Parathyroid adenoma (tissue), 2 donors: ENCODE measurements around the gene NDUFS5.
"Not testable (repeated sequence)": the region's sequence is repeated elsewhere in the genome, so short reads cannot be mapped to it uniquely, and the experiment has no call there.

Source experiments
- H2AFZ ChIP-seq: fragments of 300-600 bp; sonication (generic); one replicate; pipeline ENCODE4 v1.7.0; 2017; ENCODE audit warnings: antibody characterized with exemption, mild to moderate bottlenecking
- H3K27ac ChIP-seq: fragments of 300-600 bp; sonication (generic); one replicate; pipeline ENCODE4 v1.7.0; 2017
- H3K27me3 ChIP-seq: fragments of 300-600 bp; sonication (generic); one replicate; pipeline ENCODE4 v1.7.0; 2017; ENCODE audit warnings: low read length; ENCODE audit not compliant: control insufficient read depth, insufficient read depth
- H3K36me3 ChIP-seq: fragments of 300-600 bp; sonication (generic); one replicate; pipeline ENCODE4 v1.7.0; 2017; ENCODE audit warnings: low read length; ENCODE audit not compliant: control insufficient read depth, insufficient read depth
- H3K4me1 ChIP-seq: fragments of 300-600 bp; sonication (generic); one replicate; pipeline ENCODE4 v1.7.0; 2017; ENCODE audit warnings: control low read depth
- H3K4me2 ChIP-seq: fragments of 300-600 bp; sonication (generic); one replicate; pipeline ENCODE4 v1.7.0; 2017; ENCODE audit warnings: low read length
- H3K4me3 ChIP-seq: fragments of 300-600 bp; sonication (generic); one replicate; pipeline ENCODE4 v1.7.0; 2017; ENCODE audit warnings: low read depth, low read length
- H3K79me2 ChIP-seq: fragments of 300-600 bp; sonication (generic); one replicate; pipeline ENCODE4 v1.7.0; 2017; ENCODE audit warnings: control low read depth
- H3K9ac ChIP-seq: fragments of 300-600 bp; sonication (generic); one replicate; pipeline ENCODE4 v1.7.0; 2017; ENCODE audit warnings: mild to moderate bottlenecking
- H3K9me3 ChIP-seq: fragments of 300-600 bp; sonication (generic); one replicate; pipeline ENCODE4 v1.7.0; 2017; ENCODE audit warnings: low read length; ENCODE audit not compliant: control insufficient read depth
- CTCF ChIP-seq: fragments of 300-600 bp; sonication (generic); IDR thresholded peaks from one replicate; pipeline ENCODE4 v1.7.0; 2017; ENCODE audit warnings: antibody characterized with exemption, mild to moderate bottlenecking
- donor health status: primary hyperparathyroidism.

Gene NDUFS5

GRCh38 chr1:39017266-39017665, 8.9 kb upstream of the NDUFS5 start:
- Histone ChIP-seq H3K79me2 (no peaks in the 10 kb centered on the region), H3K27ac (no peak overlapping the region), H3K4me1 (no peaks in the 10 kb centered on the region), H3K27me3 (no peaks in the 10 kb centered on the region), H3K36me3 (no peaks in the 10 kb centered on the region), H3K4me3 (no peak overlapping the region), H3K4me2 (no peak overlapping the region), H3K9me3 (no peaks in the 10 kb centered on the region), H3K9ac (no peak overlapping the region), H2AFZ (no peak overlapping the region)
- TF ChIP-seq CTCF, result no peak

DNA sequence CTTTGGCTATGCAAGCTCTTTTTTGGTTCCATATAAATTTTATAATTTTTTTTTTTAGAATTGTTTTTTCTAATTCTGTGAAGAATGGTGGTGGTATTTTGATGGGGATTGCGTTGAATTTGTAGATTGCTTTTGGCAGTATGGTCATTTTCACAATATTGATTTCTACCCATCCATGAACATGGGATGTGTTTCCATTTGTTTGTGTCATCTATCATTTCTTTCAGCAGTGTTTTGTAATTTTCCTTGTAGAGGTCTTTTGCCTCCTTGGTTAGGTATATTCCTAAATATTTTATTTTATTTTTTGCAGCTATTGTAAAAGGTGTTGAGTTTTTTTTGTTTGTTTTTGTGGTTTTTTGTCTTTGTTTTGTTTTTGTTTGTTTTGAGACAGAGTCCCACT, 5.7 kb upstream of the NDUFS5 start:
- H3K36me3 ChIP-seq, H3K27me3 ChIP-seq, H3K9me3 ChIP-seq, H3K4me1 ChIP-seq, H3K4me3 ChIP-seq, H3K9ac ChIP-seq, H3K4me2 ChIP-seq, H2AFZ ChIP-seq, H3K79me2 ChIP-seq, H3K27ac ChIP-seq: not testable (repeated sequence)

DNA sequence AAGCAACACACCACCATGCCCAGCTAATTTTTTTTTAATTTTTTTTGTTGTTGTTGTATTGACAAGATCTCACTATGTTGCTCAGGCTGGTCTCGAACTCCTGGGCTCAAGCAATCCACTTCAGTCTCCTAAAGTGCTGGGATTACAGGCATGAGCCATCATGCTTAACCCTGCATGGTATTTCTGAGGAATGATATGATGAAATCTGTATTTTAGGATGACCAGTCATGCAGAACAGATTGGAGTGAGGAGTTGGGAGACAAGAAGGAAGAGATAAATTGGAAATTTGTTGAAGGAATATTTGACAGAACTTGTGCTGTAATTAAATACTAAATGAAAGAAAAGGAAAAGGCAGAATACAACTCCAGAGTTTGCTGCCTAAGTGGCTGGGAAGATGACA, 4.7 kb upstream of the NDUFS5 start:
- TF ChIP-seq CTCF, result no peak
- H3K4me3 ChIP-seq, result no peak overlapping the region
- H3K27ac ChIP-seq, result no peak overlapping the region
- no peak overlapping the region for H3K9ac ChIP-seq
- no peaks in the 10 kb centered on the region for H3K9me3 ChIP-seq
- no peaks in the 10 kb centered on the region for H3K27me3 ChIP-seq
- no peaks in the 10 kb centered on the region for H3K36me3 ChIP-seq
- H3K4me1 ChIP-seq, result no peaks in the 10 kb centered on the region
- H3K4me2 ChIP-seq, result no peak overlapping the region
- H2AFZ ChIP-seq, result no peak overlapping the region
- H3K79me2 ChIP-seq, result no peaks in the 10 kb centered on the region

- TF ChIP-seq CTCF, result no peak
Observed at GRCh38 chr1:39023140-39023539, 3.0 kb upstream of the NDUFS5 start.

DNA sequence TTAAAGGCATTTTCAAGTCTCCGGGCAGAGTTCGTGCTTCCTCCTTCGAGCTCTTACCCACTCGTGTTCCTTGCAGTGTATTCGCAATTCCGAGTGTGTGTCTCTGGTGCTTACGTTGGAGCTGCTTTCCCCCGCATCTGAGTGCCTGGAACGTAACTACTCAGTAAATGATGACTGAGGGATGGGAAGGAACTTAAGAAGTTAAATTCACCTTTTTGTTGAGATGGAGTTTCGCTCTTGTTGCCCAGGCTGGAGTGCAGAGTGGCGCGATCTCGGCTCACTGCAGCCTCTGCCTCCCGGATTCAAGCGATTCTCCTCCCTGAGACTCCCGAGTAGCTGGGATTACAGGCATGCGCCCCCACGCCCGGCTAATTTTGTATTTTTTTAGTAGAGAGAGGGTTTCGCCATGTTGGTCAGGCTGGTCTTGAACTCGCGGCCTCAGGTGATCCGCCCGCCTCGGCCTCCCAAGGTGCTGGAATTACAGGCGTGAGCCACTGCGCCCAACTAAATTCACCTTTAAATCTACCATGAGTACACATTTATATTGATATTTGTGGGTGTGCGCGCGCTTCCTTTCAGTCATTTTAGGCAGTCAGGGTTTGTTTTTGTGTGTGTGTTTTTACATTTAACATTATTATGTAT, 837 bp downstream of the NDUFS5 start:
- H3K27me3 ChIP-seq, result no peaks in the 10 kb centered on the region
- H3K27ac ChIP-seq, result peak overlapping the region; percentile 88
- no peak for TF ChIP-seq CTCF

More at GRCh38 chr1:39023140-39023539, 3.0 kb upstream of the NDUFS5 start:
- H3K36me3 ChIP-seq, result no peaks in the 10 kb centered on the region
- H3K27ac ChIP-seq, result no peak overlapping the region
- H3K4me1 ChIP-seq, result no peaks in the 10 kb centered on the region
- no peaks in the 10 kb centered on the region for H3K27me3 ChIP-seq
- no peak overlapping the region for H3K9ac ChIP-seq
- no peak overlapping the region for H3K4me3 ChIP-seq
- no peaks in the 10 kb centered on the region for H3K79me2 ChIP-seq
- no peaks in the 10 kb centered on the region for H3K9me3 ChIP-seq
- H3K4me2 ChIP-seq, result no peak overlapping the region
- no peak overlapping the region for H2AFZ ChIP-seq

More for the DNA sequence above, 837 bp downstream of the NDUFS5 start:
- H3K4me2 ChIP-seq, result peak overlapping the region; percentile 59
- no peak overlapping the region for H3K9ac ChIP-seq
- no peaks in the 10 kb centered on the region for H3K4me1 ChIP-seq
- no peaks in the 10 kb centered on the region for H3K9me3 ChIP-seq
- H3K4me3 ChIP-seq, result peak overlapping the region; percentile 91
- H3K36me3 ChIP-seq, result no peaks in the 10 kb centered on the region
- peak overlapping the region; percentile 92 for H2AFZ ChIP-seq
- no peaks in the 10 kb centered on the region for H3K79me2 ChIP-seq
